HCT116 (cell line): Measurements from ENCODE around the gene CINP. TPM values are rescaled to one million over a fixed set of nuclear protein-coding genes. Genes with fewer than 3 reads are reported as not detected.

Source experiments
- ATAC-seq: fragments of 200-7000 bp; cut with Tn5 transposase; 2 replicates; pipeline ENCODE4 v1.9.1; 2020; ENCODE audit warnings: mild to moderate bottlenecking, moderate library complexity
- BruUV-seq: library from RNA; stranded (reverse); fragments of 400-500 nt; replicated peaks from 2 replicates; lab custom pipeline; 2021; lab: Mats Ljungman, UMichigan
- CTCF ChIA-PET: fragments of 300-600 bp; sonication (Branson Sonifier 250); formaldehyde crosslinking; loops from one replicate; lab custom pipeline; 2021; ENCODE audit warnings: antibody characterized with exemption; lab: Charles Lee
- POLR2A ChIA-PET: fragments of 300-600, 350-600 bp; sonication (Branson Sonifier 250); formaldehyde crosslinking; loops from one replicate; lab custom pipeline; 2021; ENCODE audit warnings: antibody characterized with exemption; lab: Charles Lee
- RAD21 ChIA-PET, 2 experiments: fragments of 300-600 bp; sonication (Branson Sonifier 250); formaldehyde crosslinking; loops; one replicate each; lab custom pipeline; 2023; ENCODE audit warnings: low total read pairs in 2 of 2; ENCODE audit not compliant: uncharacterized antibody in 2 of 2, unreplicated experiment in 2 of 2, low non-redundant PET in 1 of 2; lab: Charles Lee
- DNase-seq: peaks from one replicate; pipeline ENCODE4 v3.0.0-alpha.2; 2010; ENCODE audit warnings: low read depth, low spot score
- H2AFZ ChIP-seq: fragments of 200-600 bp; shearing (Covaris generic), sonication (generic); 2 replicates; pipeline ENCODE4 v1.6.1; 2017; ENCODE audit warnings: low read depth, mixed run types, mixed read lengths, antibody characterized with exemption, low read length; ENCODE audit not compliant: poor library complexity, severe bottlenecking
- H3K27ac ChIP-seq: 2 replicates; pipeline ENCODE4 v1.5.1; 2012; ENCODE audit warnings: low read depth, low read length
- H3K27me3 ChIP-seq: fragments of 200-600 bp; sonication (generic); 2 replicates; pipeline ENCODE4 v1.6.1; 2016; ENCODE audit warnings: mixed run types, low read length, mixed read lengths; ENCODE audit not compliant: insufficient read depth
- H3K36me3 ChIP-seq, 2 experiments: fragments of 200-500 bp in 1 of 2; fragments of 200-600 bp in 1 of 2; sonication (Bioruptor generic) in 1 of 2; sonication (generic) in 1 of 2; 2 replicates each; pipeline versions ENCODE4 v1.5.1 to v1.6.1; 2014 to 2016; ENCODE audit warnings: low read length in 2 of 2, inconsistent platforms in 1 of 2, mixed read lengths in 1 of 2, mixed run types in 1 of 2; ENCODE audit not compliant: insufficient read depth in 2 of 2, control insufficient read depth in 1 of 2
- H3K4me1 ChIP-seq, 2 experiments: fragments of 200-600 bp in 1 of 2; sonication (generic) in 1 of 2; 2 replicates each; pipeline versions ENCODE4 v1.5.1 to v1.6.1; 2012 to 2017; ENCODE audit warnings: low read length in 2 of 2, inconsistent platforms in 1 of 2, mild to moderate bottlenecking in 1 of 2, mixed read lengths in 1 of 2, mixed run types in 1 of 2, moderate library complexity in 1 of 2; ENCODE audit not compliant: insufficient read depth in 2 of 2, control insufficient read depth in 1 of 2
- H3K4me2 ChIP-seq: fragments of 200-600 bp; sonication (generic); 2 replicates; pipeline ENCODE4 v1.6.1; 2017; ENCODE audit warnings: mixed run types, low read length, mixed read lengths
- H3K4me3 ChIP-seq, 2 experiments: fragments of 200-600 bp in 1 of 2; sonication (generic) in 1 of 2; replicated peaks in 1 of 2; 2 replicates each; pipeline ENCODE4 v1.5.1; 2011 to 2016; ENCODE audit warnings: low read length in 2 of 2, control low read depth in 1 of 2, low read depth in 1 of 2, mild to moderate bottlenecking in 1 of 2, mixed read lengths in 1 of 2, mixed run types in 1 of 2
- H3K79me2 ChIP-seq: fragments of 200-600 bp; sonication (generic); 2 replicates; pipeline ENCODE4 v1.6.1; 2017; ENCODE audit warnings: mild to moderate bottlenecking, mixed run types, low read length, moderate library complexity, mixed read lengths; ENCODE audit not compliant: insufficient read depth
- H3K9ac ChIP-seq: fragments of 200-600 bp; sonication (generic); 2 replicates; pipeline ENCODE4 v1.6.1; 2016; ENCODE audit warnings: low read length, mixed read lengths
- H3K9me2 ChIP-seq: fragments of 200-600 bp; sonication (generic), shearing (Covaris generic); 2 replicates; pipeline ENCODE4 v1.6.1; 2017; ENCODE audit warnings: mixed run types, mild to moderate bottlenecking, moderate library complexity; ENCODE audit not compliant: insufficient read depth
- H3K9me3 ChIP-seq, 2 experiments: fragments of 200-500 bp in 1 of 2; fragments of 200-600 bp in 1 of 2; sonication (Bioruptor generic) in 1 of 2; sonication (generic) in 1 of 2; 2 replicates each; pipeline ENCODE4 v1.6.1; 2014 to 2017; ENCODE audit warnings: low read length in 2 of 2, mixed read lengths in 2 of 2, inconsistent platforms in 1 of 2, low read depth in 1 of 2, mild to moderate bottlenecking in 1 of 2, mixed run types in 1 of 2, moderate library complexity in 1 of 2; ENCODE audit not compliant: control insufficient read depth in 1 of 2, insufficient read depth in 1 of 2
- H4K20me1 ChIP-seq: fragments of 200-600 bp; sonication (generic), shearing (Covaris generic); 2 replicates; pipeline ENCODE4 v1.6.1; 2017; ENCODE audit warnings: mixed run types, mild to moderate bottlenecking, moderate library complexity; ENCODE audit not compliant: insufficient read depth
- ELF1 ChIP-seq: IDR thresholded peaks from 2 replicates; pipeline ENCODE4 v1.6.1; 2012; ENCODE audit warnings: low read depth, borderline replicate concordance
- FOSL1 ChIP-seq: IDR thresholded peaks from 2 replicates; pipeline ENCODE4 v1.6.1; 2012; ENCODE audit warnings: low read depth
- JUND ChIP-seq: IDR thresholded peaks from 2 replicates; pipeline ENCODE4 v1.6.1; 2012
- SP1 ChIP-seq: IDR thresholded peaks from 2 replicates; pipeline ENCODE4 v1.6.1; 2012; ENCODE audit warnings: low read depth
- SRF ChIP-seq: IDR thresholded peaks from 2 replicates; pipeline ENCODE4 v1.6.1; 2012; ENCODE audit warnings: low read depth
- intact Hi-C: fragments of 100-400 bp; cut with micrococcal nuclease; formaldehyde crosslinking; loops from 2 replicates; pipeline ENCODE4 v1.10.0; 2022
- total RNA-seq: library from RNA; stranded (reverse); gene quantifications from one replicate; pipeline ENCODE4 v1.2.1, GENCODE V29; 2021; ENCODE audit not compliant: unreplicated experiment
- TF ChIP-seq, protein P1 (sequence below), 3 experiments: fragments of 200-600 bp in 1 of 3; sonication (generic) in 1 of 3; IDR thresholded peaks in 2 of 3; conservative IDR thresholded peaks in 1 of 3; 2 replicates each; pipeline ENCODE4 v1.5.1; 2012 to 2017; ENCODE audit warnings: low read depth in 2 of 3, low read length in 2 of 3, antibody characterized with exemption in 1 of 3, borderline replicate concordance in 1 of 3, control low read depth in 1 of 3, mild to moderate bottlenecking in 1 of 3, mixed read lengths in 1 of 3, mixed run types in 1 of 3, moderate library complexity in 1 of 3; ENCODE audit not compliant: insufficient read depth in 1 of 3
- TF ChIP-seq, protein P2 (sequence below): IDR thresholded peaks from 2 replicates; pipeline ENCODE4 v1.6.1; 2011; ENCODE audit warnings: mild to moderate bottlenecking, low read length, moderate library complexity; ENCODE audit not compliant: insufficient replicate concordance; ENCODE audit errors: extremely low read depth
- TF ChIP-seq, protein P3 (sequence below): IDR thresholded peaks from 2 replicates; pipeline ENCODE4 v1.6.1; 2012

Gene CINP
- total RNA-seq, 1 experiment from 2014 or later: 49.1 TPM

DNA sequence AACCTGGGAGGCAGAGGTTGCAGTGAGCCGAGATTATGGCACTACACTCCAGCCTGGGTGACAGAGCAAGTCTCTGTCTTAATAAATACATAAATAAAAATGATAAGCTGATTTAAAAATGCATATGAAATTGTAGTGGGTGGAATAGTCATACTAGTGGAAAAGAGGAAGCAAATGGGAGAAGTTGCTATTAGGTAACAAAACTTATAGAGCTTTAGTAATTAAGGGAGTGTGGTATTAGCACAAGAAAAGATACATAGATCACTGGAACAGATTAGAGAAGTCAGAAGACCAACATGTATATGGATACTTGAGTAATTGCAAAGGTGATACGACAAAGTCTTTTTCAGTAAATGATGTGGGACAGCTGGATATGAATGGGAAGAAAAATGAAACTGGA, 26.6 kb upstream of the CINP start (continued):
- TF ChIP-seq, protein P1, sequence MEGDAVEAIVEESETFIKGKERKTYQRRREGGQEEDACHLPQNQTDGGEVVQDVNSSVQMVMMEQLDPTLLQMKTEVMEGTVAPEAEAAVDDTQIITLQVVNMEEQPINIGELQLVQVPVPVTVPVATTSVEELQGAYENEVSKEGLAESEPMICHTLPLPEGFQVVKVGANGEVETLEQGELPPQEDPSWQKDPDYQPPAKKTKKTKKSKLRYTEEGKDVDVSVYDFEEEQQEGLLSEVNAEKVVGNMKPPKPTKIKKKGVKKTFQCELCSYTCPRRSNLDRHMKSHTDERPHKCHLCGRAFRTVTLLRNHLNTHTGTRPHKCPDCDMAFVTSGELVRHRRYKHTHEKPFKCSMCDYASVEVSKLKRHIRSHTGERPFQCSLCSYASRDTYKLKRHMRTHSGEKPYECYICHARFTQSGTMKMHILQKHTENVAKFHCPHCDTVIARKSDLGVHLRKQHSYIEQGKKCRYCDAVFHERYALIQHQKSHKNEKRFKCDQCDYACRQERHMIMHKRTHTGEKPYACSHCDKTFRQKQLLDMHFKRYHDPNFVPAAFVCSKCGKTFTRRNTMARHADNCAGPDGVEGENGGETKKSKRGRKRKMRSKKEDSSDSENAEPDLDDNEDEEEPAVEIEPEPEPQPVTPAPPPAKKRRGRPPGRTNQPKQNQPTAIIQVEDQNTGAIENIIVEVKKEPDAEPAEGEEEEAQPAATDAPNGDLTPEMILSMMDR (IDR thresholded peaks at IDR 0.05 in 2 of 3, conservative IDR thresholded peaks at IDR 0.05 in 1 of 3; ENCODE audit: borderline replicate concordance in 1 of 3, insufficient read depth in 1 of 3, low read depth in 2 of 3, low read length in 2 of 3): no peak
- TF ChIP-seq JUND (no peak), SRF (no peak), FOSL1 (no peak), ELF1 (no peak)
- TF ChIP-seq, protein P2, sequence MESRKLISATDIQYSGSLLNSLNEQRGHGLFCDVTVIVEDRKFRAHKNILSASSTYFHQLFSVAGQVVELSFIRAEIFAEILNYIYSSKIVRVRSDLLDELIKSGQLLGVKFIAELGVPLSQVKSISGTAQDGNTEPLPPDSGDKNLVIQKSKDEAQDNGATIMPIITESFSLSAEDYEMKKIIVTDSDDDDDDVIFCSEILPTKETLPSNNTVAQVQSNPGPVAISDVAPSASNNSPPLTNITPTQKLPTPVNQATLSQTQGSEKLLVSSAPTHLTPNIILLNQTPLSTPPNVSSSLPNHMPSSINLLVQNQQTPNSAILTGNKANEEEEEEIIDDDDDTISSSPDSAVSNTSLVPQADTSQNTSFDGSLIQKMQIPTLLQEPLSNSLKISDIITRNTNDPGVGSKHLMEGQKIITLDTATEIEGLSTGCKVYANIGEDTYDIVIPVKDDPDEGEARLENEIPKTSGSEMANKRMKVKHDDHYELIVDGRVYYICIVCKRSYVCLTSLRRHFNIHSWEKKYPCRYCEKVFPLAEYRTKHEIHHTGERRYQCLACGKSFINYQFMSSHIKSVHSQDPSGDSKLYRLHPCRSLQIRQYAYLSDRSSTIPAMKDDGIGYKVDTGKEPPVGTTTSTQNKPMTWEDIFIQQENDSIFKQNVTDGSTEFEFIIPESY: no peak

DNA sequence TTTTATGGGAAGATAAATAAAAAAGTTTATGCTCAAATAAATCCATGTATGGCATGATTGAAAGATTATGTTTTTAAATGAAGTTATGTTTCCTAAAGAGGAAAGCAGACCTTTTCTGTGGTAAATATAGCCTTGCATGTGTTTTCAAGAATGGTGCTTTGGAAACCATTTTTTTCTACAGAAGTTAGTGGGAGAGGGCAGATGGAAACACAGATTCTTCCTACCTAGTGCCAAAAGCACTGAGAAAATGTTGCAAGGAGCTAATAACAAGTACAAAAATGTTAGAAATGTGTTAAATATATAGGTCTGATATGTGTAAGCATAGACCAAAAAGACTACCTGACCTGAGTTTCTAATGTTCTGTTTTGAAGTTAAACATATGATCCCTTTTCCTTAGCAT, 24.4 kb upstream of the CINP start:
- no peak for ATAC-seq
- CTCF ChIA-PET: no interaction called here
- POLR2A ChIA-PET: no interaction called here

More for the DNA sequence above, 24.4 kb upstream of the CINP start:
- TF ChIP-seq, protein P3, sequence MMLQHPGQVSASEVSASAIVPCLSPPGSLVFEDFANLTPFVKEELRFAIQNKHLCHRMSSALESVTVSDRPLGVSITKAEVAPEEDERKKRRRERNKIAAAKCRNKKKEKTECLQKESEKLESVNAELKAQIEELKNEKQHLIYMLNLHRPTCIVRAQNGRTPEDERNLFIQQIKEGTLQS: no peak
- no peak for TF ChIP-seq SP1
- intact Hi-C loops: no loop called here
- no peaks in the 10 kb centered on the region for H3K9me3 ChIP-seq
- no peak overlapping the region for H3K9ac ChIP-seq
- DNase-seq: no peak
- no peaks in the 10 kb centered on the region for H3K9me2 ChIP-seq
- H3K79me2 ChIP-seq: no peaks in the 10 kb centered on the region
- no peaks in the 10 kb centered on the region for H3K36me3 ChIP-seq
- H3K4me2 ChIP-seq: no peak overlapping the region
- no peaks in the 10 kb centered on the region for H3K4me1 ChIP-seq
- no TSS peak for BruUV-seq
- no peak overlapping the region for H2AFZ ChIP-seq
- no peaks in the 10 kb centered on the region for H3K27me3 ChIP-seq
- H3K4me3 ChIP-seq: no peak overlapping the region
- H4K20me1 ChIP-seq: no peaks in the 10 kb centered on the region
- RAD21 ChIA-PET: no interaction called here
- no peak overlapping the region for H3K27ac ChIP-seq
